GM21390 (cell line): ENCODE data around the gene ATF7IP.
"Not testable (repeated sequence)": the region's sequence is repeated elsewhere in the genome, so short reads cannot be mapped to it uniquely, and the experiment has no call there.

ENCODE experiments used
- ATAC-seq: cut with Tn5 transposase; IDR thresholded peaks from one replicate; pipeline ENCODE4 v1.9.1; 2021; ENCODE audit not compliant: unreplicated experiment

The ATF7IP gene

DNA sequence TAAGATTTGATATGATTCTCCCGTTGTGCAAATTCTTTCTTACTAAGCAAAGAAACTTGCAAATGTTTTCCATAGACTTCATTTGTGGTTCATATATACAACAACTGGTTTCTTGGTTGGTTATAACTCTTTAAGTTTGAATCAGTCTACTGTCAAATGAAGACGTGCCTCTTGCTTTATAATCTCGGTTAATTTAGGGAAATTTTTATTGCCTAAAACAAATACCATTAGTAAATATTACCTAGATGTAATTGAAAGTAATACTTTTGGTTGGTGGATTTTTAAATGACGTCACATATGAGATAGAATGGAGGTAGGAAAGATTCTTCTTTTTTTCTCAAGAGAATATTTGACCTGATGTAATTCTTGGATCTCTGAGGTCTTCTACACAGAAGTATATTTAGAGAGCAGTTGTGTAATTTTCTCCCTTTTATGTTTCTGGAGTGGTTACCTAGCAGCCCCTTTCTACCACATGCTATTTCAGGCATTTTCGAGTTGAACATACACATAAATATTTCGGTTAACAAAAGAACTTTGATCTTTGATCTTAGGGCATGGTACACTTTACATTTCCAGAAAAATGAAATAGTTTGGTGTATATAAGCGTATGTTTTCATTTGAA lies 1.7 kb downstream of the ATF7IP start:
- peak; percentile 36 for ATAC-seq

DNA sequence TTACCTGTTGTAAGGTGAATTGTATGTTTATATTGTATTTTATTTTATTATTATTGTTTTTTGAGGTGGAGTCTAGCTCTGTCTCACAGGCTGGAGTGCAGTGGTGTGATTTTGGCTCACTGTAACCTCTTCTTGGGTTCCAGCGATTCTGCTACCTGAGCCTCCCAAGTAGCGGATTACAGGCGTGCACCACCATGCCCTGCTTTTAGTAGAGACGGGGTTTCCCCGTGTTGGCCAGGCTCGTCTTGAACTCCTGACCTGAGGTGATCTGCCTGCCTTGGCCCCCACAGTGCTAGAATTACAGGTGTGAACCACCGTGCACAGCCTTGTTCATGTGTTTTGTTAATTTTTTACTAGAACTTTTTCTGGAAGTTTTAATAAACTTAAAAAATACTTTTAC lies 3.8 kb downstream of the ATF7IP start:
- ATAC-seq = no peak

DNA sequence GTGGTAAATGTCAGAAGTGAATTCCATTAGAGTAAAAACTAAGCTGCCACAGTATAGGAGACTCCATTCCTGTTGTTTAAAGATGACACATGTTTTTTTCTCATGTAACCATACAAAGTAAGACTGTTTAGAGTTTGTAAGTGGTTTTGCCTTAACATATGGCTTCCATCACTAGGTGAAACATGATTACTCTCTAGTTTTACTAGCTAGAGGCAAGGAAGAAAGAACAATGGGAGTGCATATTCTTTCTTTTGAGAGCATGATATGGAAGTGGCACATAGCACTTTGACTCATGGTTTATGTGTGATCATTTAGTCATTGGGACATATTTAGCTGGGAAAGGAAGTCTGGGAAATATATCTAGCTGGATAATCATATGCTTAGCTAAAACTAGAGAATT lies 7.7 kb downstream of the ATF7IP start:
- ATAC-seq = no peak

DNA sequence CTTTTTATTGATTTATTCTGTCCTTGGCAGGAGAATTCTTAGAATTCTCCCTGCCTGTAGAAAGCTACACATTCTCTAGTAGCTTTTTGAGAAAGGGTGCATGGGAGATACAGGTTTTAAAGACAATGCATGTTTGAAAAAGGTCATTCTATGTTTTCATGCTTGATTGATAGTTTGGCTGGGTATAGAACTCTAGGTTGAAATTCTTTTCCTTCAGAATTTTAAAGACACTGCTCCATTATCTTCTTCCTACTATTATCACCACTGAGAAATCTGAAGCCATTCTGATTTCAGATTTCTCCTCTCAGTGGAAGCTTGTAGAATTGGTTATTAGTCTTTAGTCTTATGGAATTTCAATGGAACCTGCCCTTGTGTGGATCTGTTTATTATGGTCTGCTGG lies 14.0 kb downstream of the ATF7IP start:
- ATAC-seq = no peak

DNA sequence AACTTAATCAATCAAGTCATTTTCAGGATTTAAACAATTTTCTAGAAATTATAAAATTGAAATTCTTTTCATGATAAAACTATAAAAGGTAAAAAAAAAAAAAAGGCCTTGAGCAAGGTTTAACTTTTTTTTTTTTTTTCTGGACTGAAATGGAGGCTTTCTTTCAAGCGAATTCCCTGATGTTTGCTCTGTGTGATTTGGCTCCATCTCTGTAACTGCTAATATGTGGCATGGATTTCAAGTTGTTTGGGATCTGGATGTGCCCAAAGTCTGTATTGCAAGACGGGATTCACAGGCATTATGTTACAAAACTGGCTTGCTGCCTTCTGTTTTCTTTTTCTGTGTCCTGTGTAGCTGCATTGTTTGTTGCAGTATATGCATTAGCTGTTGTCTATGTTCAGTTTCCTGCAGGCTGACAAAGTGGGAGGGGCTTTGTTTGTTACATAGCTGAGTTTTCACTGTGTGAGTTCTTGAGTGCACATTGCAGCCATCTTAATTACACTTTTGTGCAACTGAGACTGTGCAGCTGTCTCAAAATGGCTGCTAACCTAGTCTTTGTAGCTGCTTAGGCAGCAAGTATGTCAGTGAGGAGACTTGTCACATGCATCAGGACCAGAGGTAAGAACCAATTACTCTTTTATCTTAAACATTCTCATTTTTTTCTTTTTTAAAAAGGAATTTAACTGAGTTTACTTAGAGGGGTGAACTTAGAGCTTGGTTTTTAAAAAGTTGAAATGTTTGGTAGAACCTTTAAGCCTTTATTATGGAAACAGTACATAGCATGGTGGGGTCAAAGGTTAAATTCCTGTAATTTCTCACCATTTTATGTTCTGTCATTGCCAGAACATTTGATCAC lies 19.5 kb downstream of the ATF7IP start:
- peak; percentile 91 for ATAC-seq

DNA sequence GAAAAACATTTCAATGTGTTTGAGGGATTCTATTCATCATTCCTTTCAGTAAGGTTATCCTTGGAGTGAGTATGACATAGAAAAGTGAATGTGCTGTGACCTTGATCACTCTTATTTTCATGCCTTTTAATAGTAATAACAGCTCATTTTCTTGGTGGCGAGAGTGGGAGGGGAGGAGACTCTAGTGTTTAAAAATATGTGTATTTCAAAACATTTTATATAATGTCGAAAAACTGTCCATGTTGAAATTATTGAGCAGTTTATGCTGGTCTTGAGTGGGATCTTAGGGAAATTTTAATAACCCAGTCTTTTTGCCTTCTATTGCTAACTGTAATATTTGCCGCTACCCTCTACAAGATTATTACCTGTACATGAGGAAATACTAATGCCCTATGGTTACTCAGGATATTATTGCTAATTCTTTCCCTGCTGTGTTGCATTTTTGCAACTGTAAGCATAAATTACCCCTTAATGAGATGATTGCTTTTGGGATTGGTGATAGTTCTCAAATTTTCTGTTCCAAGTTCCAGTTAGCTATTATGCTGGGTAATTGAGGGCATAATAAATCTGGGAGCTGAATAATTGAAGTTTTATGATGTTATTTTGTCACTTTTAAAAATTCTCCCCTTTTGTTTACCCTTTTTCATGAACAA lies 21.9 kb downstream of the ATF7IP start:
- no peak for ATAC-seq

DNA sequence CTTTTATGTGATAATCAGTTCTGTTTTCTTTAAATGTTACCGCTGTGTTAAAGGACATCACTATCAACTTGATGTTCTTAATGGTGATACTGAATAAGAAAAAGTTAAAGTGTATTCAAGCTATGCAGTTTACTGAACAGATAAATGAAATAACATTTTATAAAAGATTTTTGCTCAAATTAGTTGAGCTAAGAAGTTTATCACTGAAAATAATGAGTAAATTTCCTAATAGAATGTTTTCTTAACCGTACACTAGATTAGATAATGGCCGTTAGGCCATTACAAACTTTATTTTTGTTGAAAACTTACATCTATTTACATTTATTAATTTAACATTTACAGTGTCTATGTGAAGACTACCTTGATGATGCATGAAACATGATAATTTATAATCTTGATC lies 25.0 kb downstream of the ATF7IP start:
- no peak for ATAC-seq

DNA sequence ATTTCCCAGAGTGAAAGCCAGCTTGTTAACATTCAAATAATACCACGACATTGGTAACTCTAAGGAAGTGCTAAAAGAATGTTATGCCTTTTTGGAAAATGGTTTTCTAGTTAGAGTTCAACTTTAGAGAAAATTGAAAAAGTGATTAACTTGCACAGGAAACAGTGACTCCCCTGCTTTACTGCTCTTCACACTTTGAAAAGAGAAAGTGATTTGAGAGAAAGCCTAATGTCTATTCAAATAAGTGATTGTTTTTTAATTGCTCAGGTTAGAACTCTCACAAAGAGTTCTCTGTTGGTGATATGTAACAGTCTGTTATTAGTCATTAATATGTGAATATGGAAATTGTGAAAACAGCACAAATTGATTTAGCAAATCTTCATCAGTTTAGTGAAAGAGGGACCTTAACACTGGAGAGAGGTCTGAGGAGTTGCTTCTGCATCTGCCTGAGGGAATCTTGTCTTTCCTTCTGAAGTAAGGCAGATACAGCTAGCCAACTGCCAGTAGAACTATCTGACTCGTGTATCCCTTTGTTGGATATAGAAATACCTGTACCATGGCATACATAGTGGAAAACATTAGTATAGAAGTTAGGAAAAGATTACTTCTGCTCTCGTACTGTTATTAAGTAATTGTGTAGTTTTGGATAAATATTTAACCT lies 25.5 kb downstream of the ATF7IP start:
- no peak for ATAC-seq

DNA sequence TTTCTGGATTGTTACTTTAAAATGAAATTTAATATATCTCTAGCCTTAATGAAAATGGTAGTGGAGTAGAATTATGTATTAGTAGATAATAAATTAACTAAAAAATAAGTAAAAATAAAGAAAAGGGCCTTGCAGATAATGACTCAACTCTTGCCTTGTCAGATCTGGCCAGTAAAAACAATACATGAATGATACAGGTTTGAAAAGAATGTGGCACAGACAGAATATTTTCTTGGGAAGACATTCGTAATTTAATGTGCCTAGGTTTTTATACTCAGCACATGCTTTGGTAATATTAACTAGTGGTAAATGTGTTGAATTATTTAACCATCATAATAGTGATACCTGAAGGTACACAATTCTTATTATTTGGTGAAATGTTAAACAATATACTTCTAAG lies 28.3 kb downstream of the ATF7IP start:
- no peak for ATAC-seq

DNA sequence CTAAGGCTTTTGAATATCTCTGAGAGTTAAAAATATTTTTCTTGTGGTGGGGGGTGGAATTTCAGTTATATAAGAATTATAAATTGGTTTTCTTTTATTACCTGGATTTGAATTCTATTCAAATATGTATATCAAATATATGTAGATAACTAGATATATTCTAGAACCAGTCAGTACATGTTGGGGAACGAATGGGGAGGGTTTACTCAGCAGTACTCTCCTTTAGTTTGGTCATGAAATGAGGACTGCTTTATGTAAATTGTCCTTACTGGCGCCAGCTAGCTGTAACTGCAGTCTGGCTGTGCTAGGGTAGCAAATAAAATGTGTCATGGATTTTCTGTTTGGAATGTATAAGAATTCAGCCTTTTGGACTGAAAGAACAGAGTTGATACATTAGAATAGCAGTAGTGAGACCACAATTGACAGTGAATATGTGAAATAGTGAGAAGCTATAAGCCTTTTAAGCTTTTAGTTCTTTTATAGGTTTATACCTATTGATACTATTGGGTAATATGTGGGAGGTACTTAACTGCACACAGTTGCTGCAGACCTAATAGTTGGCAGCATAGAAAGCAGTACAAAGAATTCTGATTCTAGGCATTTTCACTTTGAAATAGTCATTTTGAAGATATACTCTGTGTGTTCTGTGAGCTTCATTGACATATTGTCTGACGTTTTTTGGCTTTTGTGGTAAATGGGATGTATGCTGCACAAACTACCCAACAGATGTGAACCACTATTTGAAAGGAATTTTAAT lies 29.0 kb downstream of the ATF7IP start:
- ATAC-seq = peak; percentile 65

DNA sequence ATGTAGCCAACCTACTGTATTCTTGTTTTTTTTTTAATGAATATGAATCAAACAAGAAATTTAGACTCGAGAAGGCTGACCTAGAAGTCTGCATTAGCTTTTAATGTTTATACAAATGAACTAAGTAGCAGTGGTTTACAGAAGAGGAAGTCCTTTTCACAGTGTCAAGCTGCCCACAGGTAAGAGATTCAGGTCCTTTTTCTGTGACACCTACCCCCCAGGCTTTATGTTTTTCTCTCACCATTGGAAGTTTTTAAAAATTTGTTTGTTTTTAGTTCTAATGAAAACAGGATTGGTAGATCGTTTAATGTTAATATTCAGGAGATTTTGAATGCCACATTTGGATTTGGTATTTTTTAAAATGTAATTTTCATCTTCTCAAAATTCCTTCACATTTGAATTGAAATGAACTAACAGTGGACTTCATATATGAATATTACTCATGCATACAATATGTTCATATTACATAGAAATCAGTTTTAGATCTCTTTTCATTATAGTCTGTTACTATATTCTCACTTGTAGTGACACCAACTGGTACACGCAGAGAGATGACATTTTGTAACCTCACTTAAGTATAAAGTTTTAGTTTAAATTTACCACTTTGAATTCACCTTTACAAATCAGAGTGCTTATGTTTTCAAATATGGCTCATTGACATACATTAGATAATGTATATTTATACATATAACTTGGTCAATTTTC lies 29.7 kb downstream of the ATF7IP start:
- ATAC-seq = peak; percentile 45

DNA sequence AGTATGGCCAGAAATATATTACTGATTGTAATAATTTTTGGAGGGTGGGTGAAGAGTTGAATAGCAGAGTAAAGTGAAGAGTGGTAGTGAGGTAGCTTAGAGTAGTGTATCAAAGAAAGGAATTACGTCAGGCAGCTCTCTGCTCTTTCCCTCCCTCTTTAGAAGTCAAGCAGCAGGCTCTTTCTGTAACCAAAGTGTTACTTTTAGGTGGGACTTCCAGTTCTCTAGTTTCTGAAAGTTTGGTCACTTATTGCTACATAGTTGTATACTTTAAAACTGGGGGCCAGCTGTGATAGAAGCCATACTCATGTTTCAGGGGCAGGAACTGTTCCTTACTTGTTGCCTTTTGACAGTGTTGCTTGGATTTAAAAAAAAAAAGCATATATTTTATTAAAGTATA lies 30.6 kb downstream of the ATF7IP start:
- peak; percentile 63 for ATAC-seq

DNA sequence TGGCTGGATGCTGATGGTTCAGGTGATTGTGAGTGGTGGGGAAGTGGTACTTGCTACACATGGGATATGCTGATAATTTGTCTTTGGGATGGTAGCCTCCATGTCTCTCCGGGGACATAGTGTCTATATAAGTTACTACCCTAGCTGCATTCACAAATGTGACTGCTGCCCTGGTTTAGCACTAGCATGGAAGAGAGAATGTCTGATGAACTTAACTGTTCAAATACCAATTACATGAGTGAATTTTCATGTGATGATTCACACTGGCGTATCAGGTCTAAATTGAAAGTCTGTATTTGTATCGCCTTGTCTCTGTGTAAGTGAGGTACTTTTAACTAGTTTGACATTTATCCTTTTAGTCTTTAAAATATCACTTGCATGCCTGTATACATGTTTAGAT lies 34.4 kb downstream of the ATF7IP start:
- ATAC-seq = no peak

DNA sequence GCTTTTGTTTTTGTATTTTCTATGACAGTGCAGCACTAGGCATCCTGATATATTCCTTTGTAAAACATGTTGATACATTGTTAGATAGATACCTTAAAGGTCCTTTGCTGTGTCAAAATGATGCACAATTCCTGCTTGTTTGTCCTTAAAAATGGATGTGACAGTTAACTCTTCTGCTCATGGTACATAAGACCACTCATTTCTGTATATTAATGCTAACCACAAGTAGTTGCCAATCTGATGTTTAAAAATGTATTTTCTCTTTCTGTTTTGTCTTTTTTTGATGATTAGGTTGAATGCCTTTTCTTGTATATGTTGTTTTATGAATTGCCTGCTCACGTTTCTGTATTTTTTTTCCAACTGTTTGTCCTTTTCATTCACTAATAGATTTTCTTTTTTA lies 35.1 kb downstream of the ATF7IP start:
- ATAC-seq = no peak

DNA sequence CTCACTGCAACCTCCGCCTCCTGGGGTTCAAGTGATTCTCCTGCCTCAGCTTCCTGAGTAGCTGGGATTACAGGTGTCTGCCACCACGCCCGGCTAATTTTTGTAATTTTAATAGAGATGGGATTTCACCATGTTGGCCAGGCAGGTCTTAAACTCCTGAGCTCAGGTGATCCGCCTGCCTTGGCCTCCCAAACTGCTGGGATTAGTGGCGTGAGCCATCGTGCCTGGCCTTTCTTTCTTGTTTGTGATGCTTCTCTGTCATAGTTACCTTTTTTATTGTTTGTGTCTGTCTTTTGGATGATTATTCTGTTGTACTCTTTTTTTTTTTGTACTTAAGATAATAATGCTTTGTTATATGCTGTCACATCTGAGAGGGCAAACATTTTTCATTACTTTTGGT lies 35.8 kb downstream of the ATF7IP start:
- not testable (repeated sequence) for ATAC-seq

DNA sequence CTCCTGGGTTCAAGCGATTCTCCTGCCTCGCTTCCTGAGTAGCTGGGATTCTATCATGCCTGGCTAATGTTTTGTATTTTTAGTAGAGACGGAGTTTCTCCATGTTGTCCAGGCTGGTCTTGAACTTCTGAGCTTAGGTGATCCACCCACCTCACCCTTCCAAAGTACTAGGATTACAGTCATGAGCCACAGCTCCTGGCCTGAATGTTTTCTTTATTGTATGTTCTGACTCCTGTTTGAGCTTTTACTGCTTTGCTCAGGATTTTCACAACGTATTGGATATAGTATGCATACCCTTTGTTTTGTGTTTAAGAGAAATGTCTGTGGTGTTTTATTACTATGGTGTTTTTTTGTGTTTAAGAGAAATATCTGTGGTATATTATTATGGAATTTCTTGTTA lies 37.2 kb downstream of the ATF7IP start:
- ATAC-seq = no peak

DNA sequence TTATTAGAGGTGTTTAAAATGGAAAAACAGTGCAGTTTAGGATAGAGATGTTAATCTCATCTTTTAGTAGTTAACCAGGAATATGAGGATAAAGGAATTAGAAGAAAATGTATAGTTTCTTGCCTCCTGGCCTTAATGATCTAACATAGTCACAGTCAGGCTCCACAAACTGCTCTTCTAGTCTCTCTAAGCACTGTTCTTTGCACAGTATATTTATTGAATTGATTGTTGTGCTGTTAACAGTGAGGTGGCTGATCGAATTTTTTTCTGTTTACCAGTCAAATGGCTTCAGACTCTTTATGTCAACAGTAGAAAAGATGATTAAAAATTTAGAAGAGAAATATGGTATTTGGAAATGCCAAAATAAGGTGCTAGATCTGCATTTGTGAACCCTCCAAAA lies 37.8 kb downstream of the ATF7IP start:
- ATAC-seq = peak; percentile 17

DNA sequence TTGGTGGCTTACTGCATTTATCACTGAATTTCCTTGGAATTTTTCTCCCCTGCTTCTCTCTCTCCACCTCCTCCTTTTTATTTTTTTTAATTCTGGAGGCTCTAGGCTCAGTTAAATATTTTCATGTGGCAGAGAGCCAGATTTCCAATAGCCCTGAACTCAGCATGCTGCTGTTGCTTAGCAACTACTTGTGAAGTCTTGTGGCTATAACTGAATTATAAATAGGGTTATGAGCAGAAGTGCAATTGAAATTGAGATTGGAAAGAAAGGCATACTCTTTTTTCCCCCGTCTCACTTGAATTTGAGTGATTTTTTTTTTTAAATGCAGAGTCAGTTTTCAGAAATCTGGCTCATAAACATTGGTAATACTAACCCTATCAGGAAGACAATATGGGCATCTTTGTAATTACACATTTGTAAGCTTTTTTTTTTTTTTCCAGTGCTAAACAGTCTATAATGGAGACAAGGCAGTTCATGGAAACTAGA lies 38.3 kb downstream of the ATF7IP start:
- peak; percentile 57 for ATAC-seq

DNA sequence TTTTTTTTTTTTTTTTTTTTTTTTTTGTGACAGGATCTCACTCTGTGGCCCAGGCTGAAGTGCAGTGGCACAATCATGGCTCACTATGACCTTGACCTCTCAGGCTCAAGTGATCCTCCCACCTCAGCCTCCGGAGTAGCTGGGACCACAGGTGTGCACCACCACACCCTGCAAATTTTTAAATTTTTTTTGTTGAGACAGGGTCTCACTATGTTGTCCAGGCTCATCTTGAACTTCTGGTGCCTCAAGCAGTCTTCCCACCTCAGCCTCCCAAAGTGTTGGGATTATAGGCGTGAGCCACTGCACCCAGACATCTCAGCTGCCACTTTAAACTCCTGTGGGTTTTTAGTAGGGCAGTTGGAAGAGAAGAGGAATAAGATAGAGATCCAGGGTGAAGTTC lies 39.9 kb downstream of the ATF7IP start:
- ATAC-seq = not testable (repeated sequence)

DNA sequence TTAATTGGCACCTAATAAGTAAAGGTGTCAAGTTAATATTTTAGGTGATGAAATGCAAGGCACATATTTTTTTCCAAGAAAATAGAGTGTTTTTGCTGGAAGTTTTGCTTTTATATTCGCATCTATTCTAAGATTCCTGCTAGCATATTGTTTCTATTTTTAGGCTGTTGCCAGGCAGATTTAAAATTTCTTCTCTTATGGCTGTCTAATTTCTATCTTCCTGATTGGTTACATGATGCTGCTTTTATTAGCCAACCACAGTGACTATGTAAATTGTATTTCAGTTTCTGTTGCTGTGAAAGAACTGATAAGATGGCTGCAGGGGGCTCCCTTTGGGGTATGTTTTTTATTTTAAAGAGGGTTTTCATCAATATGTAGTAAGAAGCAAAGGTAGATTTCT lies 42.7 kb downstream of the ATF7IP start:
- no peak for ATAC-seq
